GM12865 (cell line): ENCODE results near the gene KCNRG.
"Not testable (repeated sequence)": the region's sequence is repeated elsewhere in the genome, so short reads cannot be mapped to it uniquely, and the experiment has no call there.

ENCODE experiments used
- DNase-seq: peaks from one replicate; pipeline ENCODE4 v3.0.0; 2010; ENCODE audit warnings: low read depth
- H3K4me3 ChIP-seq: 2 replicates; pipeline ENCODE4 v1.5.1; 2011; ENCODE audit warnings: mild to moderate bottlenecking, low read depth, low read length, control low read depth
- TF ChIP-seq, protein P1 (sequence below): IDR thresholded peaks from 2 replicates; pipeline ENCODE4 v1.5.1; 2011; ENCODE audit warnings: low read length, control low read depth, low read depth, inconsistent platforms; ENCODE audit not compliant: insufficient read depth; ENCODE audit errors: missing control alignments

The KCNRG gene

DNA sequence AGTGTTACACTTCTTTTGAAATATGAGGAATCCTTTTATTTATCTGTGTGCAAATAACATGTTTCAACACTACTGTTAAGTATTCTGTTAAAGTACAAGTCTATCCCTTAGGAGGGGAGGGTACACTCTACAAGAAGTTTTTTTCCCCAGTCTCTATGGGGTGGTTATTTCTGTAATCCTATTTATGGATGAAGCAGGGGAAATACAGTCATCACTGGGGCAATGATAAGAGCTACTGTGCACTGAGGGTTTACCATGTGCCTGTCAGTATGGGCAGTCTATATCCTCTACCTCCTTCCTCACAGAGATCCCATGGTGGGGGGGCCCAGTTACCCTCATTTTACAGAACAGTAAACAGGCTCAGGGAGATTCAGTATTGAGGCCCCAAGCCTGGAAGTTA, 35.0 kb upstream of the KCNRG start:
- H3K4me3 ChIP-seq, result no peak overlapping the region
- TF ChIP-seq, protein P1, sequence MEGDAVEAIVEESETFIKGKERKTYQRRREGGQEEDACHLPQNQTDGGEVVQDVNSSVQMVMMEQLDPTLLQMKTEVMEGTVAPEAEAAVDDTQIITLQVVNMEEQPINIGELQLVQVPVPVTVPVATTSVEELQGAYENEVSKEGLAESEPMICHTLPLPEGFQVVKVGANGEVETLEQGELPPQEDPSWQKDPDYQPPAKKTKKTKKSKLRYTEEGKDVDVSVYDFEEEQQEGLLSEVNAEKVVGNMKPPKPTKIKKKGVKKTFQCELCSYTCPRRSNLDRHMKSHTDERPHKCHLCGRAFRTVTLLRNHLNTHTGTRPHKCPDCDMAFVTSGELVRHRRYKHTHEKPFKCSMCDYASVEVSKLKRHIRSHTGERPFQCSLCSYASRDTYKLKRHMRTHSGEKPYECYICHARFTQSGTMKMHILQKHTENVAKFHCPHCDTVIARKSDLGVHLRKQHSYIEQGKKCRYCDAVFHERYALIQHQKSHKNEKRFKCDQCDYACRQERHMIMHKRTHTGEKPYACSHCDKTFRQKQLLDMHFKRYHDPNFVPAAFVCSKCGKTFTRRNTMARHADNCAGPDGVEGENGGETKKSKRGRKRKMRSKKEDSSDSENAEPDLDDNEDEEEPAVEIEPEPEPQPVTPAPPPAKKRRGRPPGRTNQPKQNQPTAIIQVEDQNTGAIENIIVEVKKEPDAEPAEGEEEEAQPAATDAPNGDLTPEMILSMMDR, result no peak
- no peak for DNase-seq

DNA sequence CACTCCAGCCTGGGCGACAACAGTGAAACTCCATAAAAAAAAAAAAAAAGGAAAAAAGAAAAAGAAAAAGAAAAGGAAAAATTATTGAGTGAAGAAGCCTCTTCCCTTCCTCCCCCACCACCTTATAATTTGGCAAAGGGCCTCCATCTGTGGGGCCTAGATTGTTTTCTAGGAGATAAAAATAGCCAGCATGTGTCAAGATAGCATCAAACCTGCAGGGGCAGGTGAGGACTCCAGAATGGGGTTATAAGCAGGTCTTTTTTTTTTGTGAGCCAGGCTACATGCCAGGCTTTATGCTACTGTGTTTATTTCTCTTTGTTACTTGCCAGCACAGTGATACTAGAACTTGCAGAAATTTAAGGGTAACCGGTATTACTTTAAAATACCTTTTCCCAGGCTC, 30.1 kb upstream of the KCNRG start:
- TF ChIP-seq, protein P1, result no peak
- no peak overlapping the region for H3K4me3 ChIP-seq
- DNase-seq, result no peak

- TF ChIP-seq, protein P1, result no peak
- DNase-seq, result no peak
- H3K4me3 ChIP-seq, result no peak overlapping the region
These were observed 28.8 kb upstream of the KCNRG start for GRCh38 chr13:49986471-49986870.

DNA sequence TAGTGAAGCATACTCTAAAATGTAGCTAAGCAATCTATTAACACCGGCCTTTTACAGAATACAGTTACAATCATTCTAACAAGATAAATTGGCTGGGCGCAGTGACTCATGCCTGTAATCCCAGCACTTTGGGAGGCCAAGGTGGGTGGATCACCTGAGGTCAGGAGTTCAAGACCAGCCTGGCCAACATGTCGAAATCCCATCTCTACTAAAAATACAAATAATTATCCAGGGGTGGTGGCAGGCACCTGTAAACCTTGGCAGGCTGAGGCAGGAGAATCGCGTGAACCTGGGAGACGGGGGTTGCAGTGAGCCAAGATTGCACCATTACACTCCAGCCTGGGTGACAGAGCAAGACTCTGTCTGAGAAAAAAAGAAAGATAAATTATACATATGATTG, 24.6 kb upstream of the KCNRG start:
- not testable (repeated sequence) for DNase-seq, H3K4me3 ChIP-seq

DNA sequence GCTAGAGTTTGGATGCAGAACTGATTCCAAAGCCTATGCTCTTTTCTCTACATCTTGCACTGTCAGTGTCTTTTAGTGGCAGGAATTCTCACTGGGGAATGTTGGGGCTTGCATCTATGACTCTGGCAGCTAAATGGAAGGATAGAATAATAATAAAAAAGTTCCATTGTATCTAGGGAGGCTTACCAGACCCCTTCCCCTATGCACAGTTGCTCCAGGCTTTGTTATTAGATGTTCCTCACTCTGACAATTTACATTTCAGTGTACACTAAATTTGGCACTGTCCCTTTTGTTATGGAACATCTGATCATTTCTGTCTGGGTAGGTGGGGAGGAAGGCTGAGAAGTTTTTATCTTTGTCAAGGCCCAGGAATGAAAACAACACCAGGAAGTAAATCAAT, 22.1 kb upstream of the KCNRG start:
- no peak for DNase-seq
- H3K4me3 ChIP-seq, result no peak overlapping the region
- TF ChIP-seq, protein P1, result no peak

DNA sequence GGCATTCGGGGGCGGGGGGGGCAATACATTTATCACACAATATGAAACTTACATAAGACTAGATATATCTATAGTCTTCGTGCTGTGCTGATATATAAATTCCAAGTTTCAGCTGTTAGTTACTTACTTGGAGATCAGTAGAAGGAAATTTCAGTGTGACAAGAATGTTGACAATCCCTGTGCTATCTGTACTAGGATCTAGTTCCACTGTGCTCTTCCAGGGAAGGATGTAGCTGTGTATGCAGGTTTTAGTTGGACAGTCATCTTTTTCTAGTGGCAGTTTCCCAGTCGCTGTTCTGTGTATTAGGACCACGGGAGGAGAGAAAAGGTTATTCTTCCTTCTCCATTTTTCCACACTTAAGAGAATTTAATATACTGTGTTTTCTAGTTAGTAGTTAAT, 21.6 kb upstream of the KCNRG start:
- TF ChIP-seq, protein P1, result no peak
- no peak for DNase-seq
- H3K4me3 ChIP-seq, result no peak overlapping the region

- TF ChIP-seq, protein P1, result no peak
- H3K4me3 ChIP-seq, result peak overlapping the region; percentile 92
- DNase-seq, result peak; percentile 57
These were observed 19.6 kb upstream of the KCNRG start for GRCh38 chr13:49995625-49996101.
